Suppressor macrophage treated with lipopolysaccharide for 4 hours (primary cell): ENCODE data around the gene DLGAP3.
A peak's percentile ranks its signal among the peaks of the same experiment; 100 is the strongest.

Source experiments
- DNase-seq: peaks from one replicate; pipeline ENCODE4 v3.0.0-alpha.2; 2020

The DLGAP3 gene

GRCh38 chr1:34928699-34929496 is 552 bp downstream of the DLGAP3 start:
- DNase-seq: no peak

- no peak for DNase-seq
These were observed 1.3 kb downstream of the DLGAP3 start for GRCh38 chr1:34928066-34928696.

DNA sequence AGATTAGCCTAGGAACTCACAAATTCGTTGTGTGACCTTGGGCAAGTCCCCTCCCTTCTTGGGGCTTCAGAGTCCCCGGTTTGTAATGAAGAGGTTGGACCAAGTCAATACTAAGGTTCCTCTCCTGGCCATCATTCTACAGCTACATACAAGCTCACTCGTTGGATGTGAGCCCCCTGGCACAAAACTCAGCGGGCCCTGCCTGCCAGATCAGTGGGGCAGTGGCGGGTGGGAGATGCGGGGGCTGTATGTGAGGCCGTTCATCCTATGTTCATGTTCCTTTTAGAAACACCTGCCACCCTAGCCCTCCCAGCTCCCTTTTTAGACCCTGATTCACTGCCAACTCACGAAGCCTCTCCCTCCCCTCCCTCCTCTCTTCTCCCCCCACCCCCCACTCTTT is 2.1 kb downstream of the DLGAP3 start:
- no peak for DNase-seq

DNA sequence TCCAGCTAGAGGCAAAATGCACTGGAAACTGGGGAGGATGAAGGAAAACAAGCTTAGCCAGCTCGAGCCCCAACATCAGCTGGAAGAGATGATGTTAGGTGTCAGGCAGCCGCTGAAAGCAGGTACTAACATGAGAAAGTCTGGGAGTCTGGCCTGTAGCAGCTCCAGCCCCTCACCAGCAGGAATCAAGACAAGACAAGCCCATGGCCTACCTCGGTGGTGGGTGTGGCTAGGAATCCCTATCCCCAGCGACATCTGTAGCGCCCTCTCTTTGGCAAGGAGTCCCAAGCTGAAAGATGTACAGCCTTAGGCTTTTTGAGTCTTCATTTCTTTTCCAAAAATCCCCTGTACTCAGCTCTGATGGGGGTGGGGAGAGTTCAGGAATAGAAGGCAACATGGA is 2.6 kb downstream of the DLGAP3 start:
- DNase-seq: no peak

DNA sequence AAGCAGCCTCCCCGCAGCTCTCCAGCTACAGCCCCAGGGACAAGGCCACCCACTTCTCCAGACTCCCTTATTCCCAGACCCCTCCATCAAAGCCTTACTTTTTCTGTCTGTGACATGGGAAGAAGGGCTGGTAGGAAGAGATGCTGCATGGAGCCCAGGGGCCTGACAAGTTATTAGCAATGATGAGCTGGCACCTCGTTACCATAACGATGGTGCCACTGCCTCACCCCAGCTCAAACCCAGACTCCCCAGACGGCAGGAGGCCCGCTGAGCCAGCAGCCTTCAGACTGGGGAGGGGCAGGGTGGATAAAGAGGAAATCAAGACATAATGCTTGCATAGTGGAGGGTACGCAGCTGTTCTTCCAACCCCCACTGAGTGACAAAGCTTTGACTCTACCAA is 3.3 kb downstream of the DLGAP3 start:
- no peak for DNase-seq

DNA sequence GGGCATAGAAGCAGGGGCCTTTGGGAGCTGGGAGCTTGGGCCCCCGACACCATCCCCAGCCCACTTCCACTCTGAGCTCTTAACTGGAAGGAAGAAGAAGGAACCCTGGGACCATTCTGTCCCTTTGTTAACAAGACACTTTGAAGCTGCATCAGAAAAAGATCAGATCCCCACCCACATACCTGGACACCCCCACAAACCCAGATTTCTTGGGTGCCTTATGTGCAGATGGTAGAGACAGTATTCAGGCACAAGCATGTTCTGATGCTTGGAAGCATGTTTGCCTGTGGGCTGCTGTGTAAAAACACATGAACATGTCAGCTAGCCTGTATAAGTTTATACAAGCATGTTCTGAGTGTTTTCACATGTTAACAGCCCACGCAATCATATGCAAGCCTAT is 3.7 kb downstream of the DLGAP3 start:
- no peak for DNase-seq

GRCh38 chr1:34924759-34925555 is 4.5 kb downstream of the DLGAP3 start:
- DNase-seq: peak; percentile 65

GRCh38 chr1:34923490-34923889 is 6.0 kb downstream of the DLGAP3 start:
- no peak for DNase-seq

DNA sequence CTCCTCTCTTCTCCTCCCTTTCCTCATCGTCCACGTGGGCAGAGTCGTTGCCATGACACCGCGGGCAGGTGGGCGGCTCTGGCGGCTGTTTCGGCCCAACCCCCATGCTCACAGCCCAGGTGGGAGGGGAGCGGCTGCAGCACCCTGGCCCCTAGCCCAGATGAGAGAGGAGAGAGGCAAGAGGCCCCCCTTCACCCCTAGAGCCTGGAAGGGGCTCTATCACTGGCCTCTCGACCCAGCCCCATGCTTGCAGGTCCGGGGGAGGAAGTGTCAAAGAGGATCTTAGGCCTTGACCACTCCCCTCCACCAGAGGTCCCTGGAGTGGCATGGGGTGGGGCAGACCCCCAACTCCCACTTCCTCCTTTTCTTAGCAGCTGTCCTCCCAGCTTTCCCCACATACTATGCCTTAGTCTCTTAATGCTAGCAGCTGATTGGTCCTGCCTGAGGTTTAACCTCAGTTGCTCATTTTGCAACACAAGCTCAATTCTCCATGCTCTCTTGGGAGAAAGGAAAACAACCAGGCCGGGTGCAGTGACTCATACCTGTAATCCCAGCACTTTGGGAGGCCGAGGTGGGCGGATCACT is 10.4 kb downstream of the DLGAP3 start:
- peak; percentile 68 for DNase-seq

- DNase-seq: no peak
These were observed 11.0 kb downstream of the DLGAP3 start for GRCh38 chr1:34918386-34918976.

DNA sequence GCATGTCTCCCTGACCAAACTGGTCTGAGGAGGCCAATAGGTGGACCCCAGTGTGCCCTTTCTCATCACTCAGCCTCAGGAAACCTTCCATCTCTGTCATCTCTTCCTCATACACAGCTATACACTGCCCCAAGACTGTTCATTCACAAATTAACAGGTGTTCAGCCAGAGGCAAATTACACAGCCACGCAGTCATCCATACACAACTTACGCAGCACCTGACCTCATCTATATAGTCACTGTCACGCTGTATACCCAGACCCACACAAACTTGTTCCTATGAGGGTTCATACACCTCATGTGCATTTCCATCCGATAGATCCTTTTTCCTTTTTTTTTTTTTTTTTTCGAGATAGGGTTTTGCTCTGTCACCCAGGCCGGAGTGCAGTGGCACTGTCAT is 12.4 kb downstream of the DLGAP3 start:
- no peak for DNase-seq

DNA sequence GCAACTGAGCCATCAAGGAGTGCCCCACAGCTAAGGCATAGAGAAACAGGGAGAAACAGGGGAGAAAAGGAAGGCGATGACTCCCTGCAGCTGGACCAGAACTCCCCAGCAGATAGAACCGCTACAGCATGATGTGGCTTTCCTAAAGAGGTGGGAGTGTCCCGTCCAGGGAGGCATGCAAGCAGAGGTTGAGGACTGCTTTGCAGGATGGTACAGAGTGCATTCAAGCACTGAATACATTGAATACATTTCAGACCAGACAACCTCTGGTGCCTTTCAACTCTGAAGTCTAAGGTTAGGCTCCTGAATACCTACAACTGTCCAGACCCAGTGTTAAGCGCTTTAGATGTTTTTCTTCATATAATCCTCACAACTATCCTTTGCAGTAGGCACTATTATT is 13.3 kb downstream of the DLGAP3 start:
- DNase-seq: no peak

DNA sequence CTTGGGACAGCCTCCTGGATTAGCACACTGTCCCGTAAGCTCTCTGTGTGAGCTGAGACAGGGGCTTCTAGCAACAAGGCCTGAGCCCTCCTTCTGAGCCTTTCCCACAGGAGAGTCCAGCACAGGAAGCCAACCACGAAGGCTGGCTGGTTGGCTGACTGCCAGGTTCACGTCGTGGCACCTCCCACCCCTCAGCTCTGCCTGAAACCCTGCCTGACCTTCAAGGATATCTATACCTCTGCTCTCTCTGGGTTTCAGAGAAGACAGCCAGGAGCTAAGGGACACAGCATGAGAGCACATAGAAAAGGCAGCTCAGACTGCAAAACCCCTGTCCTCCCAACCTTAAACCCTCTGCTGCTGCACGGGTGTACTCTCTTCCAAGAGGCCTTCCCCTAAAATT is 13.9 kb downstream of the DLGAP3 start:
- DNase-seq: no peak

GRCh38 chr1:34914958-34915357 is 14.5 kb downstream of the DLGAP3 start:
- no peak for DNase-seq

DNA sequence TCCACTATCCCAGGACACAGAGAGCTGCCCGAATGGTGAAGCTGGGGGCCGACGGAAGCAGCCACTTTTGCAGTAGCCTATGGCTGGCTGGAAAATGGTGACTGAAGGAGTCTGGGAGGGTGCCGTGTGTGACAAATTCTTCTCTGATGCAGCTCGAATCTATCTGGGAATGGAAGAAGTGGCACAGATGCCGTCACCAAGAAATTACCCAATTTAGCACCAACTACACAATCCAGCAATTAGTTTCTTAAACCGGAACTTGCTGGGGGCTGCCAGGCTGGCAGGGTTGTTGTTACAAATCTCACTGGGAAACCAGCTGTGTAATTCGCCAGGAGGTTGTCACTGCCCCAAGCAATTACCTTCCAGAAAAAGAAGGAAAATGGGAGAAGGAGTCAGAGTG is 18.0 kb downstream of the DLGAP3 start:
- no peak for DNase-seq

DNA sequence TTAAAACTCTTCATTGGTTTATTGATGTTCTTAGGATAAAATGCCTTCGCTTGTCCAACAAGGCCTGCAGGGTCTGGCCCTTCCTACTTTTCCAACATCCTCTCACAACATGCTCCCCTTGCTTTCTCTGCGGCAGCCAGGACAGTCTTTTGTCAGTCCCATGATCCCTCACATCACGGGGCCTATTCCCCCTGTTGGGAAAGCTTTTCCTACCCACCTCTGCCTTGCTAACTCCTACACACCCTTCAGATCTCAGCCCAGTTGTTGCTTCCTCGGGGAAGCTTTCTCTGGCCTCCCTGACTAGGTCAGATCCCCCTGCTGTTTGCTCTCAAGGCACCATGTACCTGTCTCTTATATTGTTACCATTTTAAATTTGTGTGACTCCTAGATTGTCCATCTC is 19.0 kb downstream of the DLGAP3 start:
- no peak for DNase-seq

DNA sequence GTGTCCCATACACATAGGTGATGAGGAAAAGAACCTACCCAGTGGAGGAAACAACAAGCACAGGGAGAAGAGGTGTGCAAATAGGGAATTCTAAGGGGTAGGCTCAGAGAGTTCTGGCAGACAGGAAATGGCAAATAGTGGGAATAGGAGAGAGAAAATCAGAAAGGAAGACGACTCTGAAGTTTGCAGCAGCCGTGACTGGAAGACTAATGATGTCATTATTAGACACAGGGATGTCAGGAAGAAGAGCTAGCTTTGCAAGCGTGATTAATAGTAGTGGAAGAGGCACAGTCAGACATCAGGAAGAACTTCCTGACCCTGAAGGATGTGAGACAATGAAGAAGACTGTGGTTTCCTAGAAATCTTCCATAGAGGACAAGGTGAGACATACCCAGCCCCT is 21.1 kb downstream of the DLGAP3 start:
- DNase-seq: no peak

GRCh38 chr1:34907487-34908090 is 21.9 kb downstream of the DLGAP3 start:
- DNase-seq: no peak

GRCh38 chr1:34906756-34907155 is 22.7 kb downstream of the DLGAP3 start:
- no peak for DNase-seq

GRCh38 chr1:34906222-34906621 is 23.2 kb downstream of the DLGAP3 start:
- no peak for DNase-seq

GRCh38 chr1:34905098-34905459 is 24.4 kb downstream of the DLGAP3 start:
- DNase-seq: no peak

DNA sequence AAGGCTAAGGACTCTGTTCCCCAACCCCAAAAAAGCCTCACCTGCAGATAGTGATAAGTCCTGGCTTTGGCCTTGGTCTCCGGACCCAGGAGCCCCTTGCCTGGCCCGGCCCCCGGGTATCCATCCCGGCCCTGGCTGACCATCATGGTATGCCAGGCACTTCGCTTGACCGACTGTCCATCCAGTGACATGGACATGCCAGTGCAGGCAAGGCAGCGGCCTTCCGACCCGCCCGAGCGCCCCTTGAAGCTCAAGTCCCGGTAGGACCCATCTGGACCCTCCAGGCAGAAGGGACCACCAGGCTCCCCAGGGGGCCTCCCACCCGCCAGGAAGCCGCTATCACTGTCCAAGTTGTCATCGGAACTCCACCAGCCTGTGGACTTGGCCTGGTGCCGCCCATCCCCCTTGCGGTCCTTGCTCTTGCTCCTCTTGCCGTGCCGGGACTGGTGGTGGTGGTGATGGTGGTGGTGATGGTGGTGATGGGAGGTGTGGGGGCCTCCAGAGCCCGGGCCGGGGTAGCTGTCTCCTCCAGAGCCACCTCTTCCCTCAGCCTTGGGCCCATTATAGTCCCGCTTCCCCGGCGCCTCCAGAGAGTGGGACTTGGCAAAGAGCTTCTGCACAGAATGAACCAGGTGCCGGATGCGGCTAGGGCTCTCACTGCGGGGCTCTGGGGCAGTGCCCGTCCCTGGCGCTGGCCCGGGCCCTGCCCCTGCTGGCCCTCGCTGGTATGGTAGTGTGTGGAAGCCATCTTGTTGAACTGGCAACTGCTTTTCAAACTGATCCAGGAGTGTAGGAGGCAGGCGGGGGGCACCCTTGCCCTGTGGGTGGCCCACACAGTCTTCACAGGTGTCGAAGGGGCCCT is 25.0 kb downstream of the DLGAP3 start:
- no peak for DNase-seq
